ENCODE results near the gene SLC16A4.

DNA sequence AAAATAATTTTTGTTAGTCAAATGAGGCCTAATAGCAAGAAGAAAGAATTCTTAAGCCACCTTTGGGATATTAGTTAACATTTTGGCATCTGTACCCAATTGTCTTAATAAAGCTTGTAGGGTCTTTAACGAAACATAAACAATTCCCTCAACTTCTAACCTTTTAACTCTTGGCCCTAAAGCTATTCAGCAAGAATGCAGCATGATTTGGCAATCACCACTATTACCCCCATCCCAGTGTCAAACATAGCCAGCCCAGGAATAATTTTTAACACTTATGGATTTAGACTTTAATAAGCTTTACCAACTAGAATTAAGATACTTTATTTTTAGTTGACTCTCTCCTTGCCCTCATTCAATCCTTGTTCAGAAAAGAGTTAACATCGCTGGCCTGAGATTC, 2.5 kb upstream of the SLC16A4 start:
- TF ChIP-seq, protein P1, sequence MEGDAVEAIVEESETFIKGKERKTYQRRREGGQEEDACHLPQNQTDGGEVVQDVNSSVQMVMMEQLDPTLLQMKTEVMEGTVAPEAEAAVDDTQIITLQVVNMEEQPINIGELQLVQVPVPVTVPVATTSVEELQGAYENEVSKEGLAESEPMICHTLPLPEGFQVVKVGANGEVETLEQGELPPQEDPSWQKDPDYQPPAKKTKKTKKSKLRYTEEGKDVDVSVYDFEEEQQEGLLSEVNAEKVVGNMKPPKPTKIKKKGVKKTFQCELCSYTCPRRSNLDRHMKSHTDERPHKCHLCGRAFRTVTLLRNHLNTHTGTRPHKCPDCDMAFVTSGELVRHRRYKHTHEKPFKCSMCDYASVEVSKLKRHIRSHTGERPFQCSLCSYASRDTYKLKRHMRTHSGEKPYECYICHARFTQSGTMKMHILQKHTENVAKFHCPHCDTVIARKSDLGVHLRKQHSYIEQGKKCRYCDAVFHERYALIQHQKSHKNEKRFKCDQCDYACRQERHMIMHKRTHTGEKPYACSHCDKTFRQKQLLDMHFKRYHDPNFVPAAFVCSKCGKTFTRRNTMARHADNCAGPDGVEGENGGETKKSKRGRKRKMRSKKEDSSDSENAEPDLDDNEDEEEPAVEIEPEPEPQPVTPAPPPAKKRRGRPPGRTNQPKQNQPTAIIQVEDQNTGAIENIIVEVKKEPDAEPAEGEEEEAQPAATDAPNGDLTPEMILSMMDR (conservative IDR thresholded peaks at IDR 0.05; ENCODE audit: low read length), result no peak
- no peak for TF ChIP-seq EZH2phosphoT487 (IDR thresholded peaks at IDR 0.05; ENCODE audit: borderline replicate concordance, low read depth, low read length)

Measured in OCI-LY7 (cell line).